Kidney (tissue), 14 donors: Measurements from ENCODE around the gene AUTS2. TPM values are rescaled to one million over a fixed set of nuclear protein-coding genes. Genes with fewer than 3 reads are reported as not detected.

Source experiments
- DNase-seq, 5 donors: peaks; one replicate each; pipeline ENCODE4 v3.0.0-alpha.2; 2013 to 2020
- FAIRE-seq: peaks from 2 replicates; lab custom pipeline; 2012; peaks lifted over from hg19 to GRCh38; lab: Jason Lieb, UNC
- H3K27ac ChIP-seq, 2 donors: one replicate each; pipeline ENCODE4 v1.7.0; 2013; ENCODE audit warnings: low read depth in 2 of 2, low read length in 2 of 2, inconsistent platforms in 1 of 2
- H3K27me3 ChIP-seq: one replicate; pipeline ENCODE4 v1.7.1; 2013; ENCODE audit warnings: low read length, inconsistent platforms; ENCODE audit not compliant: control insufficient read depth, insufficient read depth
- H3K36me3 ChIP-seq, 3 donors: one replicate each; pipeline versions ENCODE4 v1.7.0 to v1.7.1; 2013; ENCODE audit warnings: low read length in 3 of 3, control low read depth in 1 of 3, inconsistent platforms in 1 of 3; ENCODE audit not compliant: insufficient read depth in 3 of 3, control insufficient read depth in 2 of 3
- H3K4me1 ChIP-seq, 3 donors: one replicate each; pipeline versions ENCODE4 v1.7.0 to v1.7.1; 2013; ENCODE audit warnings: low read length in 3 of 3, inconsistent platforms in 1 of 3, low read depth in 1 of 3; ENCODE audit not compliant: control insufficient read depth in 2 of 3, insufficient read depth in 2 of 3
- H3K4me3 ChIP-seq, 3 donors: one replicate each; pipeline versions ENCODE4 v1.7.0 to v1.8.1; 2013; ENCODE audit warnings: low read length in 3 of 3, control low read depth in 1 of 3, inconsistent platforms in 1 of 3
- H3K9ac ChIP-seq, 3 donors: one replicate each; pipeline versions ENCODE4 v1.7.0 to v1.7.1; 2013; ENCODE audit warnings: low read length in 3 of 3, control low read depth in 1 of 3, inconsistent platforms in 1 of 3
- H3K9me3 ChIP-seq, 3 donors: one replicate each; pipeline versions ENCODE4 v1.7.0 to v1.7.1; 2013; ENCODE audit warnings: low read length in 3 of 3, control low read depth in 1 of 3, inconsistent platforms in 1 of 3; ENCODE audit not compliant: control insufficient read depth in 2 of 3, insufficient read depth in 1 of 3
- intact Hi-C: fragments of 100-400 bp; cut with DNase I; formaldehyde crosslinking; loops from one replicate; pipeline ENCODE4 v1.11.1; 2022
- polyA plus RNA-seq: library from polyadenylated mRNA; stranded (reverse); fragments of 350-450 nt; fragmentation: Illumina TruSeq; extraction: RNeasy Lipid Tissue Mini Kit (QIAGEN cat#74804); gene quantifications from one replicate; pipeline ENCODE4 v1.2.3, GENCODE V29; 2014; ENCODE audit warnings: low read depth, low replicate concordance; ENCODE audit not compliant: insufficient read depth
- total RNA-seq: library from RNA; stranded (reverse); fragmentation: NEBNext Ultra II Directional; extraction: Animal tissue kit (Norgen Biotek cat#: 25700); gene quantifications from one replicate; pipeline ENCODE4 v1.2.1, GENCODE V29; 2021
- TF ChIP-seq, protein P1 (sequence below): IDR thresholded peaks from 3 replicates; pipeline ENCODE4 v1.5.1; 2012; ENCODE audit warnings: mild to moderate bottlenecking, moderate library complexity, borderline replicate concordance; ENCODE audit not compliant: insufficient read depth; ENCODE audit errors: extremely low read depth
- donor health status: control.
- donor health status: control.
- donor health status: control.
- donor health status: control.
- donor health status: control.
- donor health status: DM: yes; HTN: yes; CAD: no.
- donor health status: Normal renal cell carcinoma (clear cell type).

The AUTS2 gene
- total and polyA plus RNA-seq, 2 donors from 2014 or later: 5.2 to 33.8 TPM

DNA sequence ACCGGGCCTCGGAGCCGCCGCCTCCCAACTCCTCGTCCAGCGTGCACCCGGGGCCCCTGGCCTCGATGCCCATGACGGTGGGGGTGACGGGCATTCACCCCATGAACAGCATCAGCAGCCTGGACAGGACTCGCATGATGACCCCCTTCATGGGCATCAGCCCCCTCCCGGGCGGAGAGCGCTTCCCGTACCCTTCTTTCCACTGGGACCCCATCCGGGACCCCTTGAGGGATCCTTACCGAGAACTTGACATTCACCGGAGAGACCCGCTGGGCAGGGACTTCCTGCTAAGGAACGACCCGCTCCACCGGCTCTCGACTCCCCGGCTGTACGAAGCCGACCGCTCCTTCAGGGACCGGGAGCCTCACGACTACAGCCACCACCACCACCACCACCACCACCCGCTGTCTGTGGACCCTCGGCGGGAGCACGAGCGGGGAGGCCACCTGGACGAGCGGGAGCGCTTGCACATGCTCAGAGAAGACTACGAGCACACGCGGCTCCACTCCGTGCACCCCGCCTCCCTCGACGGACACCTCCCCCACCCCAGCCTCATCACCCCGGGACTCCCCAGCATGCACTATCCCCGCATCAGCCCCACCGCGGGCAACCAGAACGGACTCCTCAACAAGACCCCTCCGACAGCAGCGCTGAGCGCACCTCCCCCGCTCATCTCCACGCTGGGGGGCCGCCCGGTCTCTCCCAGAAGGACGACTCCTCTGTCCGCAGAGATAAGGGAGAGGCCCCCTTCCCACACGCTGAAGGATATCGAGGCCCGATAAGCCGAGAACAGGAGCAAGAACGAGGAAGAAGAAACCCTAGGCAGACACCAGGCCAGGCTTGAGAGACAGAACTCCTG lies 1192.2 kb downstream of the AUTS2 start:
- no peaks in the 10 kb centered on the region for H3K27me3 ChIP-seq
- no peak overlapping the region for H3K27ac ChIP-seq
- TF ChIP-seq, protein P1, sequence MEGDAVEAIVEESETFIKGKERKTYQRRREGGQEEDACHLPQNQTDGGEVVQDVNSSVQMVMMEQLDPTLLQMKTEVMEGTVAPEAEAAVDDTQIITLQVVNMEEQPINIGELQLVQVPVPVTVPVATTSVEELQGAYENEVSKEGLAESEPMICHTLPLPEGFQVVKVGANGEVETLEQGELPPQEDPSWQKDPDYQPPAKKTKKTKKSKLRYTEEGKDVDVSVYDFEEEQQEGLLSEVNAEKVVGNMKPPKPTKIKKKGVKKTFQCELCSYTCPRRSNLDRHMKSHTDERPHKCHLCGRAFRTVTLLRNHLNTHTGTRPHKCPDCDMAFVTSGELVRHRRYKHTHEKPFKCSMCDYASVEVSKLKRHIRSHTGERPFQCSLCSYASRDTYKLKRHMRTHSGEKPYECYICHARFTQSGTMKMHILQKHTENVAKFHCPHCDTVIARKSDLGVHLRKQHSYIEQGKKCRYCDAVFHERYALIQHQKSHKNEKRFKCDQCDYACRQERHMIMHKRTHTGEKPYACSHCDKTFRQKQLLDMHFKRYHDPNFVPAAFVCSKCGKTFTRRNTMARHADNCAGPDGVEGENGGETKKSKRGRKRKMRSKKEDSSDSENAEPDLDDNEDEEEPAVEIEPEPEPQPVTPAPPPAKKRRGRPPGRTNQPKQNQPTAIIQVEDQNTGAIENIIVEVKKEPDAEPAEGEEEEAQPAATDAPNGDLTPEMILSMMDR: no peak
- peaks cover 0 to 41% (median 15%) of the 10 kb centered on the region in 3 donors for H3K36me3 ChIP-seq
- no peak for DNase-seq
- no peak overlapping the region for H3K9ac ChIP-seq
- H3K9me3 ChIP-seq: no peaks in the 10 kb centered on the region
- intact Hi-C loops: no loop called here
- no peaks in the 10 kb centered on the region for H3K4me1 ChIP-seq
- no peak overlapping the region for H3K4me3 ChIP-seq
- no peak for FAIRE-seq

DNA sequence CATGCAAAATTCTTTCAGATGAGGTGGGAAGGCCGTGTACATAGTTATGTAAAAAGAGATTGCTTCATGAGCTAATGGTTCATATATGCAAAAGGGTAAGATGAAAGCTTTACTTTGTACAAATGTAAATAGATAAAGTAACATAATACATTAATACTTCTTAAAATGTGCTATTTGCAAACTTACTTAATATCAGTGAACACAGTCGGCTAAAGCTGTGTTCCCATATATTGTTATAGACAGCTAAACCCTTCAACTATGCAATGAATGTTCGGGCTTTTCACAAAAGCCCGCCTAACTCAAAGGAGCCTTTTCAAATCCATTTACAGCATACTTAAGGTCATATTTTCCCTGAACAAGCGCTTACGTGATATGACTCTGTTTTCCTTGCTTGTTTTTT lies 1193.1 kb downstream of the AUTS2 start:
- Histone ChIP-seq H3K4me1 (no peaks in the 10 kb centered on the region), H3K4me3 (no peak overlapping the region), H3K27me3 (no peaks in the 10 kb centered on the region), H3K9me3 (no peaks in the 10 kb centered on the region), H3K36me3 (peaks cover 0 to 32% (median 15%) of the 10 kb centered on the region in 3 donors), H3K27ac (no peak overlapping the region), H3K9ac (no peak overlapping the region)
- TF ChIP-seq, protein P1: no peak
- intact Hi-C loops: no loop called here
- DNase-seq (no peak), FAIRE-seq (no peak)

DNA sequence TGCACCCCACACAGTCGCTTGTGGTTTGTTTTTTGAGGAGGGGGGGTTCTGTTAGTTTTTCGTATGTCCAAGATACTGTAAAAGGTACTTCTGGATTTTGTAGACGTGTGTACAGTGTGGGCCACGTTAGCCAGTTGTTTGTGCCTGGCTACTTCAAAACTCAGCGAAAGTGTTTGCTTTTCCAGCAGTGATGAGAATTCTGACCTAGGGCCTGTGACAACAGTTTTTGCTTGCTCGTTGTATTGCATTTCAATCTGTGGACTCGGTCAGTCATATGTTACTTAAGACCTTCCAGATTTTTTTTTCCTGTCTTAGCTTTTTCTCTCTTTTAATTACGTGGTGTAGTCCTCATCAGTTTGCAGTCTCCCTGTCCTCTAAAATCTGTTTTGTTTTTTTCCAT lies 1194.8 kb downstream of the AUTS2 start:
- intact Hi-C loops: no loop called here
- no peaks in the 10 kb centered on the region for H3K27me3 ChIP-seq
- H3K9me3 ChIP-seq: no peaks in the 10 kb centered on the region
- H3K4me1 ChIP-seq: no peaks in the 10 kb centered on the region
- H3K9ac ChIP-seq: no peak overlapping the region
- H3K27ac ChIP-seq: no peak overlapping the region
- FAIRE-seq: no peak
- TF ChIP-seq, protein P1: no peak
- no peak for DNase-seq
- no peak overlapping the region for H3K4me3 ChIP-seq
- peaks cover 0 to 25% (median 12%) of the 10 kb centered on the region in 3 donors for H3K36me3 ChIP-seq
